ENCODE results near the gene ODAD3. TPM values are rescaled to one million over a fixed set of nuclear protein-coding genes. Genes with fewer than 3 reads are reported as not detected.

The ODAD3 gene
- total and polyA plus RNA-seq, 10 of the 15 experiments (the other 5 are each of a cell fraction or from before 2014, with no cell fraction given) = 0.11 to 0.39 (median 0.28) TPM; not detected in 7

- TF ChIP-seq SMC3 (IDR thresholded peaks at IDR 0.05; ENCODE audit: borderline replicate concordance, low read length) (peak; percentile 27; the same call in 1 of the 2 replicates), HCFC1 (IDR thresholded peaks at IDR 0.05; ENCODE audit: low read length) (no peak), EP300 (IDR thresholded peaks at IDR 0.05; ENCODE audit: borderline replicate concordance in 1 of 2, control insufficient read depth in 1 of 2, low read depth in 2 of 2, low read length in 2 of 2) (no peak), ATF2 (IDR thresholded peaks at IDR 0.05; ENCODE audit: low read length) (no peak), EED (IDR thresholded peaks at IDR 0.05; ENCODE audit: low read depth) (no peak), ZNF24 (IDR thresholded peaks at IDR 0.05) (no peak), ZBED1 (IDR thresholded peaks at IDR 0.05; ENCODE audit: borderline replicate concordance) (no peak), RFX5 (IDR thresholded peaks at IDR 0.05; ENCODE audit: low read depth, low read length) (no peak), KAT2A (conservative IDR thresholded peaks at IDR 0.05; ENCODE audit: control insufficient read depth, low read depth, low read length) (no peak), RAD21 (IDR thresholded peaks at IDR 0.05; ENCODE audit: insufficient read depth, low read depth, low read length) (peak; percentile 31; the same call in 1 of the 2 replicates), CBFB (IDR thresholded peaks at IDR 0.05; ENCODE audit: low read depth) (no peak), PML (IDR thresholded peaks at IDR 0.05; ENCODE audit: low read length) (no peak), ATF3 (IDR thresholded peaks at IDR 0.05; ENCODE audit: borderline replicate concordance, extremely low read depth, low read depth, low read length) (no peak)
- TF ChIP-seq, protein P1, sequence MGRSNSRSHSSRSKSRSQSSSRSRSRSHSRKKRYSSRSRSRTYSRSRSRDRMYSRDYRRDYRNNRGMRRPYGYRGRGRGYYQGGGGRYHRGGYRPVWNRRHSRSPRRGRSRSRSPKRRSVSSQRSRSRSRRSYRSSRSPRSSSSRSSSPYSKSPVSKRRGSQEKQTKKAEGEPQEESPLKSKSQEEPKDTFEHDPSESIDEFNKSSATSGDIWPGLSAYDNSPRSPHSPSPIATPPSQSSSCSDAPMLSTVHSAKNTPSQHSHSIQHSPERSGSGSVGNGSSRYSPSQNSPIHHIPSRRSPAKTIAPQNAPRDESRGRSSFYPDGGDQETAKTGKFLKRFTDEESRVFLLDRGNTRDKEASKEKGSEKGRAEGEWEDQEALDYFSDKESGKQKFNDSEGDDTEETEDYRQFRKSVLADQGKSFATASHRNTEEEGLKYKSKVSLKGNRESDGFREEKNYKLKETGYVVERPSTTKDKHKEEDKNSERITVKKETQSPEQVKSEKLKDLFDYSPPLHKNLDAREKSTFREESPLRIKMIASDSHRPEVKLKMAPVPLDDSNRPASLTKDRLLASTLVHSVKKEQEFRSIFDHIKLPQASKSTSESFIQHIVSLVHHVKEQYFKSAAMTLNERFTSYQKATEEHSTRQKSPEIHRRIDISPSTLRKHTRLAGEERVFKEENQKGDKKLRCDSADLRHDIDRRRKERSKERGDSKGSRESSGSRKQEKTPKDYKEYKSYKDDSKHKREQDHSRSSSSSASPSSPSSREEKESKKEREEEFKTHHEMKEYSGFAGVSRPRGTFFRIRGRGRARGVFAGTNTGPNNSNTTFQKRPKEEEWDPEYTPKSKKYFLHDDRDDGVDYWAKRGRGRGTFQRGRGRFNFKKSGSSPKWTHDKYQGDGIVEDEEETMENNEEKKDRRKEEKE (IDR thresholded peaks at IDR 0.05) = no peak
- TF ChIP-seq, protein P2, sequence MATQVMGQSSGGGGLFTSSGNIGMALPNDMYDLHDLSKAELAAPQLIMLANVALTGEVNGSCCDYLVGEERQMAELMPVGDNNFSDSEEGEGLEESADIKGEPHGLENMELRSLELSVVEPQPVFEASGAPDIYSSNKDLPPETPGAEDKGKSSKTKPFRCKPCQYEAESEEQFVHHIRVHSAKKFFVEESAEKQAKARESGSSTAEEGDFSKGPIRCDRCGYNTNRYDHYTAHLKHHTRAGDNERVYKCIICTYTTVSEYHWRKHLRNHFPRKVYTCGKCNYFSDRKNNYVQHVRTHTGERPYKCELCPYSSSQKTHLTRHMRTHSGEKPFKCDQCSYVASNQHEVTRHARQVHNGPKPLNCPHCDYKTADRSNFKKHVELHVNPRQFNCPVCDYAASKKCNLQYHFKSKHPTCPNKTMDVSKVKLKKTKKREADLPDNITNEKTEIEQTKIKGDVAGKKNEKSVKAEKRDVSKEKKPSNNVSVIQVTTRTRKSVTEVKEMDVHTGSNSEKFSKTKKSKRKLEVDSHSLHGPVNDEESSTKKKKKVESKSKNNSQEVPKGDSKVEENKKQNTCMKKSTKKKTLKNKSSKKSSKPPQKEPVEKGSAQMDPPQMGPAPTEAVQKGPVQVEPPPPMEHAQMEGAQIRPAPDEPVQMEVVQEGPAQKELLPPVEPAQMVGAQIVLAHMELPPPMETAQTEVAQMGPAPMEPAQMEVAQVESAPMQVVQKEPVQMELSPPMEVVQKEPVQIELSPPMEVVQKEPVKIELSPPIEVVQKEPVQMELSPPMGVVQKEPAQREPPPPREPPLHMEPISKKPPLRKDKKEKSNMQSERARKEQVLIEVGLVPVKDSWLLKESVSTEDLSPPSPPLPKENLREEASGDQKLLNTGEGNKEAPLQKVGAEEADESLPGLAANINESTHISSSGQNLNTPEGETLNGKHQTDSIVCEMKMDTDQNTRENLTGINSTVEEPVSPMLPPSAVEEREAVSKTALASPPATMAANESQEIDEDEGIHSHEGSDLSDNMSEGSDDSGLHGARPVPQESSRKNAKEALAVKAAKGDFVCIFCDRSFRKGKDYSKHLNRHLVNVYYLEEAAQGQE (IDR thresholded peaks at IDR 0.05; ENCODE audit: low read depth, low read length) = no peak
- TF ChIP-seq, protein P3, sequence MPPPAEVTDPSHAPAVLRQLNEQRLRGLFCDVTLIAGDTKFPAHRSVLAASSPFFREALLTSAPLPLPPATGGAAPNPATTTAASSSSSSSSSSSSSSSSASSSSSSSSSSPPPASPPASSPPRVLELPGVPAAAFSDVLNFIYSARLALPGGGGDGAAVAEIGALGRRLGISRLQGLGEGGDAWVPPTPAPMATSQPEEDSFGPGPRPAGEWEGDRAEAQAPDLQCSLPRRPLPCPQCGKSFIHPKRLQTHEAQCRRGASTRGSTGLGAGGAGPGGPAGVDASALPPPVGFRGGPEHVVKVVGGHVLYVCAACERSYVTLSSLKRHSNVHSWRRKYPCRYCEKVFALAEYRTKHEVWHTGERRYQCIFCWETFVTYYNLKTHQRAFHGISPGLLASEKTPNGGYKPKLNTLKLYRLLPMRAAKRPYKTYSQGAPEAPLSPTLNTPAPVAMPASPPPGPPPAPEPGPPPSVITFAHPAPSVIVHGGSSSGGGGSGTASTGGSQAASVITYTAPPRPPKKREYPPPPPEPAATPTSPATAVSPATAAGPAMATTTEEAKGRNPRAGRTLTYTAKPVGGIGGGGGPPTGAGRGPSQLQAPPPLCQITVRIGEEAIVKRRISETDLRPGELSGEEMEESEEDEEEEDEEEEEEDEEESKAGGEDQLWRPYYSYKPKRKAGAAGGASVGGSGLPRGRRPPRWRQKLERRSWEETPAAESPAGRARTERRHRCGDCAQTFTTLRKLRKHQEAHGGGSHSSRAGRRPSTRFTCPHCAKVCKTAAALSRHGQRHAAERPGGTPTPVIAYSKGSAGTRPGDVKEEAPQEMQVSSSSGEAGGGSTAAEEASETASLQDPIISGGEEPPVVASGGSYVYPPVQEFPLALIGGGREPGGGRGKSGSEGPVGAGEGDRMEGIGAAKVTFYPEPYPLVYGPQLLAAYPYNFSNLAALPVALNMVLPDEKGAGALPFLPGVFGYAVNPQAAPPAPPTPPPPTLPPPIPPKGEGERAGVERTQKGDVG (CRISPR knock-in tag; IDR thresholded peaks at IDR 0.05) = no peak
- TF ChIP-seq, protein P4, sequence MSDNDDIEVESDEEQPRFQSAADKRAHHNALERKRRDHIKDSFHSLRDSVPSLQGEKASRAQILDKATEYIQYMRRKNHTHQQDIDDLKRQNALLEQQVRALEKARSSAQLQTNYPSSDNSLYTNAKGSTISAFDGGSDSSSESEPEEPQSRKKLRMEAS (IDR thresholded peaks at IDR 0.05; ENCODE audit: low read depth, low read length) = no peak
Measured at GRCh38 chr19:11378319-11379189, 56.4 kb downstream of the ODAD3 start (continued).

All from GM12878 (cell line).